Type B pancreatic cell (in vitro differentiated cells): ENCODE data around the gene GDNF. TPM values are rescaled to one million over a fixed set of nuclear protein-coding genes. Genes with fewer than 3 reads are reported as not detected.

ENCODE experiments used
- DNase-seq: peaks from one replicate; pipeline ENCODE4 v3.0.0; 2021; ENCODE audit warnings: mixed read lengths; ENCODE audit not compliant: unreplicated experiment; ENCODE audit errors: extremely low spot score
- H3K27ac Mint-ChIP-seq: 2 replicates; pipeline ENCODE4 v1.8.0; 2021; ENCODE audit warnings: mild to moderate bottlenecking, mixed read lengths
- H3K27me3 Mint-ChIP-seq: 2 replicates; pipeline ENCODE4 v1.8.0; 2021; ENCODE audit warnings: mixed read lengths
- H3K36me3 Mint-ChIP-seq: 2 replicates; pipeline ENCODE4 v1.8.0; 2021; ENCODE audit warnings: mixed read lengths
- H3K4me1 Mint-ChIP-seq: one replicate; pipeline ENCODE4 v1.8.0; 2021; ENCODE audit warnings: mixed read lengths; ENCODE audit not compliant: unreplicated experiment
- H3K4me3 Mint-ChIP-seq: 2 replicates; pipeline ENCODE4 v1.8.0; 2021; ENCODE audit warnings: mild to moderate bottlenecking, mixed read lengths
- H3K9me3 Mint-ChIP-seq: 2 replicates; pipeline ENCODE4 v1.8.0; 2021; ENCODE audit warnings: mixed read lengths
- CTCF ChIP-seq: fragments of 200-600 bp; sonication (generic); conservative IDR thresholded peaks from 2 replicates; pipeline ENCODE4 v1.5.0; 2021; ENCODE audit warnings: antibody characterized with exemption, mild to moderate bottlenecking
- total RNA-seq: library from RNA; stranded (reverse); gene quantifications from 2 replicates; pipeline ENCODE4 v1.2.1, GENCODE V29; 2021; ENCODE audit warnings: low replicate concordance

The GDNF gene
- total RNA-seq, 1 donor from 2014 or later, result 5.7 TPM

GRCh38 chr5:37792975-37793631 lies 46.7 kb downstream of the GDNF start:
- no peak overlapping the region for H3K4me3 Mint-ChIP-seq
- no peaks in the 10 kb centered on the region for H3K36me3 Mint-ChIP-seq
- TF ChIP-seq CTCF, result no peak
- no peaks in the 10 kb centered on the region for H3K4me1 Mint-ChIP-seq
- H3K9me3 Mint-ChIP-seq, result peaks cover 16% of the 10 kb centered on the region
- DNase-seq, result no peak
- no peaks in the 10 kb centered on the region for H3K27me3 Mint-ChIP-seq
- H3K27ac Mint-ChIP-seq, result no peak overlapping the region

GRCh38 chr5:37791321-37791720 lies 48.5 kb downstream of the GDNF start:
- DNase-seq, result no peak
- Mint-ChIP-seq H3K4me1 (no peaks in the 10 kb centered on the region), H3K4me3 (no peak overlapping the region), H3K27me3 (no peaks in the 10 kb centered on the region), H3K36me3 (no peaks in the 10 kb centered on the region), H3K9me3 (peaks cover 16% of the 10 kb centered on the region), H3K27ac (no peak overlapping the region)
- no peak for TF ChIP-seq CTCF

- no peaks in the 10 kb centered on the region for H3K27me3 Mint-ChIP-seq
- H3K36me3 Mint-ChIP-seq, result no peaks in the 10 kb centered on the region
- H3K4me1 Mint-ChIP-seq, result no peaks in the 10 kb centered on the region
- no peak overlapping the region for H3K4me3 Mint-ChIP-seq
- peaks cover 13% of the 10 kb centered on the region for H3K9me3 Mint-ChIP-seq
- TF ChIP-seq CTCF, result no peak
- no peak overlapping the region for H3K27ac Mint-ChIP-seq
- no peak for DNase-seq
Observed at GRCh38 chr5:37789991-37790390, 49.9 kb downstream of the GDNF start.

GRCh38 chr5:37787742-37788141 lies 52.1 kb downstream of the GDNF start:
- DNase-seq, result no peak
- H3K36me3 Mint-ChIP-seq, result no peaks in the 10 kb centered on the region
- no peak overlapping the region for H3K4me3 Mint-ChIP-seq
- no peaks in the 10 kb centered on the region for H3K27me3 Mint-ChIP-seq
- H3K4me1 Mint-ChIP-seq, result no peaks in the 10 kb centered on the region
- TF ChIP-seq CTCF, result no peak
- H3K9me3 Mint-ChIP-seq, result peaks cover 6% of the 10 kb centered on the region
- H3K27ac Mint-ChIP-seq, result no peak overlapping the region

GRCh38 chr5:37786862-37787519 lies 52.9 kb downstream of the GDNF start:
- Mint-ChIP-seq H3K27ac (no peak overlapping the region), H3K9me3 (peaks cover 6% of the 10 kb centered on the region), H3K36me3 (no peaks in the 10 kb centered on the region), H3K4me1 (no peaks in the 10 kb centered on the region), H3K4me3 (no peak overlapping the region), H3K27me3 (no peaks in the 10 kb centered on the region)
- TF ChIP-seq CTCF, result no peak
- no peak for DNase-seq
